SJCRH30 (cell line): ENCODE measurements around the gene EVI5. TPM values are rescaled to one million over a fixed set of nuclear protein-coding genes. Genes with fewer than 3 reads are reported as not detected.

Experiments
- DNase-seq, 2 experiments: peaks; one replicate each; pipeline ENCODE4 v3.0.0-alpha.2; 2015 to 2020
- H3K27ac ChIP-seq: fragments of 250-450 bp; sonication (Bioruptor Pico); 2 replicates; pipeline ENCODE4 v1.5.1; 2020; ENCODE audit warnings: mild to moderate bottlenecking, moderate library complexity
- H3K27me3 ChIP-seq: fragments of 250-450 bp; sonication (Bioruptor Pico); 2 replicates; pipeline ENCODE4 v1.5.1; 2020; ENCODE audit warnings: mild to moderate bottlenecking, moderate library complexity
- H3K36me3 ChIP-seq: fragments of 250-450 bp; sonication (Bioruptor Pico); 2 replicates; pipeline ENCODE4 v1.5.1; 2020; ENCODE audit warnings: mild to moderate bottlenecking, moderate library complexity
- H3K4me1 ChIP-seq: fragments of 250-450 bp; sonication (Bioruptor Pico); 2 replicates; pipeline ENCODE4 v1.5.1; 2020; ENCODE audit warnings: mild to moderate bottlenecking, moderate library complexity
- H3K4me3 ChIP-seq: fragments of 250-450 bp; sonication (Bioruptor Pico); 2 replicates; pipeline ENCODE4 v1.5.1; 2020; ENCODE audit warnings: mild to moderate bottlenecking, moderate library complexity
- H3K9me3 ChIP-seq: fragments of 250-450 bp; sonication (Bioruptor Pico); replicated peaks from 2 replicates; pipeline ENCODE4 v1.5.1; 2020; ENCODE audit warnings: mild to moderate bottlenecking, moderate library complexity
- total RNA-seq: library from RNA; depleted of rRNA; stranded (reverse); fragments of >200 nt; shearing (Covaris generic); gene quantifications from 2 replicates; pipeline ENCODE4 v1.2.3, GENCODE V29; 2014

EVI5 gene
- total RNA-seq, 1 experiment from 2014 or later = 31.6 TPM

DNA sequence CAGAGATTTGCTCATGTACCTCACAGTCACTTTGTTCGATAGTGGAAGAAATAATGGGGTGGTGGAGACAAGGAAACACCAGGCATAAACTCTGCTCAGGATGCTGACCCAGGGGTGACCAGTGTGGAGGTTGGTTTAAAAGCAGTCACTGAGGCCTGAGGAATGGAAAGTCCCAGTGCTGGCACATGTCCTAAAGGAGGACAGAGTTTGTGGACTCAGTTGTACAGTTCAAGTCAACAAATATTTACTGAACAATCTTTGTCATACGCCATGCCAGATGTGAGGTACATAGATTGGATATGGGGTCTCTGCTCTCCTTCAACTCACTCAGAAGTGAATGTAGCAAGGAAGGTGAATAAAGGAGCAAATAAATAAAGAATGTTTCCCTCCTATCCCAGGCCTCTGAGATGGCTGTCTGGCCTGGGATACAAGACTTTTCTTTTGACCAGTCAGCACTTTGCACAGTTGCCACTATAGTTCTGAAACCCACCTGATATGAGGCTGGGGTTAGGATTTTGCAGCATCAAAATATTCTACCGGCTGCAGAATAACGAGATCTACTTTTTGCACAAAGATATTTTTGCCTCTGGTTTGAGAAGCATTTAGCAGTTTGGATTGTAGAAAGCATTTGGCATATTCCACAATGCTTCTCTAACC is 290.3 kb downstream of the EVI5 start:
- DNase-seq = no peak
- no peak overlapping the region for H3K4me3 ChIP-seq
- H3K27me3 ChIP-seq = no peaks in the 10 kb centered on the region
- H3K27ac ChIP-seq = no peak overlapping the region
- H3K36me3 ChIP-seq = no peaks in the 10 kb centered on the region
- no peaks in the 10 kb centered on the region for H3K4me1 ChIP-seq
- no peaks in the 10 kb centered on the region for H3K9me3 ChIP-seq

GRCh38 chr1:92493139-92493538 is 291.8 kb downstream of the EVI5 start:
- no peaks in the 10 kb centered on the region for H3K4me1 ChIP-seq
- H3K27me3 ChIP-seq = no peaks in the 10 kb centered on the region
- H3K9me3 ChIP-seq = no peaks in the 10 kb centered on the region
- no peak for DNase-seq
- H3K4me3 ChIP-seq = no peak overlapping the region
- H3K27ac ChIP-seq = no peak overlapping the region
- H3K36me3 ChIP-seq = no peaks in the 10 kb centered on the region

DNA sequence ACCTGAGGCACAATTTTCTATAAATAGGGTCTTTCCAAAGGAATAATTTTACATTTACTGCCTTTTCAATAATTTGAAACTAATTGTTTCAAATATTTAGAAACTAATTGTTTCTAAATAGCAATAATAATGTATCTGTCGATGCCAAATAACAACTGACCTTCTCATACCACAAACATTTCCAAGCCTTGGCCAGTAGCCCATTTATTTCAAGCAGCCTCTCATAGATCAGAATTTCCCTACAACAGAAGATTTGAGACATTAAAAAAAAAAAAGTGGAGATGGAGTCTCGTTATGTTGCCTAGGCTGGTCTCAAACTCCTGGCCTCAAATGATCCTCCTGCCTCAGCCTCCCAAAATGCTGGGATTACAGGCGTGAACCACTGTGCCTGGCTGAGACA is 296.1 kb downstream of the EVI5 start:
- H3K36me3 ChIP-seq = no peaks in the 10 kb centered on the region
- H3K27ac ChIP-seq = no peak overlapping the region
- no peaks in the 10 kb centered on the region for H3K9me3 ChIP-seq
- no peak for DNase-seq
- H3K4me1 ChIP-seq = no peaks in the 10 kb centered on the region
- no peaks in the 10 kb centered on the region for H3K27me3 ChIP-seq
- H3K4me3 ChIP-seq = no peak overlapping the region

DNA sequence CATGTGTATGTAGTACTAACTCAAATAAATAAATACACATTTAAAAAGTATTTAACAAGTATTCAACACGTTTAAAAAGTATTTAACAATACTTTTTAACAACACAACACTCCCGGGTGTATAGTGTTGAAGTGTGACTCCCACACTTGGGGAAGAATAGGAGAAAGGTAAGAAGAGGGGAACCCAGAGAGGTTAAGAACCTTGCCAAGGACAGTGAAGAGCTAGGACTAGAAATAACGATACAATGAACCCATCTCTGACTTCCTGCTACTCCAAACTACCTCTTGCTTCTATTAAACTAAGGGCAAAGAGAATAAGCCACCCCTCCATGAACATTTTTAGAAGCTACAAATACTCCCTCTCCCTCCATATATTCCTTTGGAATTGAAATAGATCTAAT is 296.5 kb downstream of the EVI5 start:
- H3K36me3 ChIP-seq = no peaks in the 10 kb centered on the region
- DNase-seq = no peak
- H3K4me3 ChIP-seq = no peak overlapping the region
- H3K27me3 ChIP-seq = no peaks in the 10 kb centered on the region
- no peaks in the 10 kb centered on the region for H3K4me1 ChIP-seq
- no peak overlapping the region for H3K27ac ChIP-seq
- H3K9me3 ChIP-seq = no peaks in the 10 kb centered on the region

DNA sequence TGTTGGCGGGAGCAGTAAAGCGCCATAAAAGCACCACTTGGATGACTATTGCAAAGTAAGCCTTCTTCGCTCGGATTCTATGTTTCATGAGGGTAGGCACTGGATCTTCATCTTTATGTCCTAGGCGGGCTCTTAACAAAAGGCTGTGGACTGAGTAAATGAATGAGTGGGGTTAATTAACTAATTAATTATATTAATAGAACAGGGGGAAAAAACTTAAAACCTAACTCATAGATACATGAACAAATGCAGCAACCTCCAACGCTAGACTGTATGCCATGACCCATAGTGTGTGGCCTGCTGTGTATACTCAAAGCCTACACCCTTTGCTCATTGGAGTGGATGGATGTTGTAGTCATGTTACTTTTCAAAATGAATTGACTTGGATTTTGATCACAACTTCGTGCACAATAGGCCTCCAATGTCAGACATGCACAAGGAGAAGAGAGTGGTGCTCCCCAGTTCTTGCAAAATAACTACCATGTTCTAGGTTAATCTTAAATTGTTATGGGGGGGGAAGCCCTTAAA is 297.8 kb downstream of the EVI5 start:
- no peaks in the 10 kb centered on the region for H3K27me3 ChIP-seq
- H3K4me3 ChIP-seq = no peak overlapping the region
- no peaks in the 10 kb centered on the region for H3K36me3 ChIP-seq
- H3K9me3 ChIP-seq = no peaks in the 10 kb centered on the region
- no peaks in the 10 kb centered on the region for H3K4me1 ChIP-seq
- DNase-seq = no peak
- H3K27ac ChIP-seq = no peak overlapping the region

DNA sequence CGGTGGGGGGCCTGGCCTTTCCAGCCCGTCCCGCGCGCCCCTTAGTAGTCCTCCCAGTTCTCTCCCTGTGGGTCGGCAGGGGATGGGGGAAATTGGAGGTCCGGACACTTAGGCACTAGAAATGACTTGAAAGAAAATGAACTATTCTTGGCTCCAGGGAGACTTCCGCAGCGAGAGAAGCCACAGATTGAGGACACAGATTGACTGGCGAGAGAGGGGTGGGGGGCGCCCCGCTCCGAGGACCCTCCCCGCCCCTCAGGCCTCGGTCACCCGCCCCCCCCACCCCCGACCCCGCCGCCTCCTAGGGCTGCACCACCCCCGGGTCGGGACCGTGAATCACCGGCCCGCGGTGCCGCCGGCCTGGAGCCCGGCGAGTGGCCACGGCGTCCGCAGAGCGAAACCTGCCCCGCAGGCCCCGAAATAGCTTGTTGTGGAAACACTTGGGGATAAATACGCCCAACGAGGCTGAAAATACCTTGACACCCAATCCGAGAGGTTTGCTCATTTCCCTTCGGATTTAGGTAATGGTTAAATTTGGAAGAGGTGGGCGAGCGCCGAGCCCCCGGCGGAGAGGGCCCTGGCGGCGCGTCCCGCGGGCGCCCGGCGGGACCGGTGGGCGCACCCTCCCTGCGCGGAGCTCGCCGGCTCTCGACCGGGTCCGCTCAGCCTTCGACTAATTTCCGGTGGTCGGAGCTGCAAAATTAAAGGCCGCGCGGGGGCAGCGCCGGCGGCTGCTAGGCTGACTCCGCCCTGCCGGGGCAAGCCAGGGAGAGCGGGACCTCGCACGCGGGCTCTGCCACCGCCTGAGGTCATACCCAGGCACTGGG is 298.4 kb downstream of the EVI5 start, which contains the start of gene GFI1:
Gene GFI1 (minus strand): TSS at position 675 of the 827 bp plus-strand sequence. CDS start 3,438 bp downstream, outside the sequence.
- no peaks in the 10 kb centered on the region for H3K4me1 ChIP-seq
- DNase-seq = no peak
- H3K9me3 ChIP-seq = no peaks in the 10 kb centered on the region
- H3K4me3 ChIP-seq = peak within 1 kb of the TSS; percentile 73
- no peaks in the 10 kb centered on the region for H3K27me3 ChIP-seq
- H3K27ac ChIP-seq = peak within 1 kb of the TSS; percentile 34; the same call in 1 of the 2 replicates
- no peaks in the 10 kb centered on the region for H3K36me3 ChIP-seq

- Histone ChIP-seq H3K27ac (peak overlapping the region; percentile 34), H3K27me3 (no peaks in the 10 kb centered on the region), H3K4me3 (peak overlapping the region; percentile 73), H3K4me1 (no peaks in the 10 kb centered on the region), H3K9me3 (no peaks in the 10 kb centered on the region), H3K36me3 (no peaks in the 10 kb centered on the region)
- DNase-seq = peak; percentile 49 to 65
Measured at GRCh38 chr1:92485381-92486250, 299.3 kb downstream of the EVI5 start.

DNA sequence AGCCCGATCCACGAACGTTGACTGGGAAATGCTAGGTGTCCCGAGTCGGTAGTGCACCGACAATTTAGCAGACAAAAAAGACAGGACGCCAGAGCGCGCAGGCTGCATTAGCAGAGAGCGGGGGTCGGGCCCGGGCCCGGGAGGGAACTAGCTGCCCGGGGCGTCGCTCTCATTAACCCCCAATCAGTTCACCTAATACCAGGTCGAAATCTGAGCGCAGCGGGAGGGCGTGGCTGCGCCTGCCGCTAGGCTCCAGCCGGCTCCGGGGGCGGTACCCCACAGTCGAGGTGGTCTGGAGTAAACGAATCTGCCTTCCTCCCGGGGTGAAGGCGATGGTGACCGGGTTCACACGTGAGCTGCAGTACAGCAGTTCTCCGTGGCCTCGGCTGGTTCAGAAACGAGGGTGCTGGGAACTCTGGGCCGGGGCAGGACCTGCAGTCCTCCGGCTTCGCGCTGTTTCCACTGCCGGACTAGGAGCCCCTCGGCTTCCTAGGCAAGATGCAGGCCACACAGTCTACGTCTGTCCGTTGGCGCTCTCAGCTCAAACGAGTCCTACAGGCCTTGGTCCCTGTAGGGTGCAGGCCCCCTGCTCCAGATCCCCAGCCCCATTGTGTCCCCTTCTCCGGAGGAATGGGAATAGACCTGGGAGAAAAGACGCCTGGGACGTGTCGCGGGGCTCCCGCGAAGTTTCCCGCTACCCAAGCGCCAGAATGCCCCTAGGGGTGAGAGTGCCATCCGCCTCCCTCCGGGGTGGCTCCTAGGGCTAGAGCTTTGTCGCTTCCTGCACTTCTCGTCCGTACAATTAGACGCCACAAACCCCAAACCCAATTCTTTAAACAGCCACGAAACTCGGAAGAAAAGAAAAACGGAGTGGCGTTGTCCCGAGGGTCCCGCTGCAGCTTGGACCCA is 300.2 kb downstream of the EVI5 start:
- H3K4me3 ChIP-seq = peak overlapping the region; percentile 73
- H3K4me1 ChIP-seq = no peaks in the 10 kb centered on the region
- H3K9me3 ChIP-seq = no peaks in the 10 kb centered on the region
- H3K27ac ChIP-seq = peak overlapping the region; percentile 34
- peak; percentile 58 to 66 for DNase-seq
- H3K36me3 ChIP-seq = no peaks in the 10 kb centered on the region
- no peaks in the 10 kb centered on the region for H3K27me3 ChIP-seq

DNA sequence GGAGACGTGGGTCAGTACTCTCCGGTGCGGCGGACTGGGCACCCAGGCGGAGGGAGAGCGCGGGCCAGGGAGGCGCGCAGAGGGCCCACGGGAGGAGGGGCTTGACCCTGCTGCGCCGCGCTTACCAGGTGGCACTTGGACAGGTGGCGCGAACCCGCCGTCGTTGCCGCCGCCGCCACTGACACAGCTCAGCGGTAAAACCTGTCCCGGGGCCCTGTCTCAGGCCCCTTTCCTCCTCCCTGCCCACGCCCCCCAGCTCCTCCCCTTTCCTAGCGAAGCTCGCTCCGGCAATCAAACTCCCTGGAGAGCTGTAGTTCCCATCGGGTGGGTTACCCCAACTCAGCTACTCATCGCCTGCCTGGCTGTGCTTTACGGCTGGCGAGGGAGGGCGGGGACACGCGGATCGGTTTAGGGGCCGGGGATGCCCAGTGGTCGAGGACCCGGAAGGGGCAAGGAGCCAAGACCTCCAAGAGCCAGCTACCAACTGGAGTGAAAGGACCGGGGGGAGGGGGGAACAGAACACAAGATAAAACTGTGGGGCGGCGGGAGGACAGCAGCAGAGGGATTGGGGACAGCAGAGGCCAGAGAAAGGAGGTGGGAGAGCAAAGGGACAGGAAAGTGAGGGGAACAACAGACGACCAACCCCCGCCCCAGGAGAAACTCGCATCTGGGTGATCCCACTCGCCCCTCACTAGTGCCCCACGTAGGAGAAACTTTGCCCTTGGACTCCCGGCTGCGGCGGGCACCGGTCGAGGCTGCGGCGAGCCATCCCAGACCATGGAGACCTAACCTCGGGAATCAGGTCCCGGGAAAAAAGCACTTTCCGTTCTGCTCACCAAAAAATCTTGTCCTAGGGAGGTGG is 301.1 kb downstream of the EVI5 start:
- Histone ChIP-seq H3K27me3 (no peaks in the 10 kb centered on the region), H3K4me1 (no peaks in the 10 kb centered on the region), H3K36me3 (no peaks in the 10 kb centered on the region), H3K27ac (no peak overlapping the region; the same call in 1 of the 2 replicates), H3K9me3 (no peaks in the 10 kb centered on the region), H3K4me3 (peak overlapping the region; percentile 73)
- peak; percentile 71 to 73 for DNase-seq

DNA sequence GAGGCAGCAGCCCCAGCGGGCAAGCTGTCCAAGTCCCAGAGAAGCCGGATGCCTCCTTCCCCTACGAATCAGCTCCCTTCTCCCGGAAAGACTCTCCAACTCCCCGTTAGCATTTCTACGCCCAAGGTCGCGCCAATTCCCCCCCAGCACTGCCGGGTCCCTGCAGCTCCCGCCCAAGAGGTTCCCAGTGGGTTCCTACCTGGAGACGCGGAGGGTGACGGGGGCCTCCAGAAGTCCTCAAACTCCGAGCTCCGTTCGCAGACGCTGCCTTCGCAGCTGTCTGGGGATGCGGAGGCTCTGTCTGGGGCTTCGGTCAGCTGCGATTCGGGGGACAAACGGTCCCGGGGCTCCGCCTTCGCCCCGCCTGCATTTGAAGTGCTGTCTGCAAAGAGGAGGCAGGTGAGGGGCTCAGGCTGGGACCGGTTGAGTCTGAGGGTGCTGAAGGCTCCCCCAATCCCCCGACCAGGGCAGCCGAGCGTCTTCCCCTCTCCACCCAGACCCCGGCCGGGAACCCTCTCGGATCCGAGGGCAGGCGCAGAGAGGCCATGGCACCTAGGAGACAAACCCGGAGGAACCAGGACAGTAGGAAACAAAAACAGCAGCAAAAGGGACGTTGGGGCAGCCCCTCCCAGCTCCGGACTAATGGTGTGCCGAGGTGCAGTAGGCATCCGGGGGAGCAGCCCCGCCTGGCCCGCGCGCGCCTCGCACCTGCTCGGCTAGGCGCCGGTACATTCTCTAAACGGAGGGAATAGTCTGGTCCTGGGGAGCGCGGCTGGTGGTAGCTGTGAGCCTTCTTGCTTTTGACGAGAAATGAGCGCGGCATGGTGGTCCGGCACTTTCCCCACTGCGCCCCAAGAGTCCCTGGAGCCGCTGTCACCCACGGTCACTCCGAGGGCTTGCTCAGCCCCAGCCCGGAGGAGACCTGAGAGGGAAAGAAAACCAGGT is 302.0 kb downstream of the EVI5 start:
- no peak overlapping the region for H3K27ac ChIP-seq
- H3K4me3 ChIP-seq = peak overlapping the region; percentile 73
- no peaks in the 10 kb centered on the region for H3K4me1 ChIP-seq
- no peak for DNase-seq
- H3K9me3 ChIP-seq = no peaks in the 10 kb centered on the region
- no peaks in the 10 kb centered on the region for H3K36me3 ChIP-seq
- no peaks in the 10 kb centered on the region for H3K27me3 ChIP-seq

DNA sequence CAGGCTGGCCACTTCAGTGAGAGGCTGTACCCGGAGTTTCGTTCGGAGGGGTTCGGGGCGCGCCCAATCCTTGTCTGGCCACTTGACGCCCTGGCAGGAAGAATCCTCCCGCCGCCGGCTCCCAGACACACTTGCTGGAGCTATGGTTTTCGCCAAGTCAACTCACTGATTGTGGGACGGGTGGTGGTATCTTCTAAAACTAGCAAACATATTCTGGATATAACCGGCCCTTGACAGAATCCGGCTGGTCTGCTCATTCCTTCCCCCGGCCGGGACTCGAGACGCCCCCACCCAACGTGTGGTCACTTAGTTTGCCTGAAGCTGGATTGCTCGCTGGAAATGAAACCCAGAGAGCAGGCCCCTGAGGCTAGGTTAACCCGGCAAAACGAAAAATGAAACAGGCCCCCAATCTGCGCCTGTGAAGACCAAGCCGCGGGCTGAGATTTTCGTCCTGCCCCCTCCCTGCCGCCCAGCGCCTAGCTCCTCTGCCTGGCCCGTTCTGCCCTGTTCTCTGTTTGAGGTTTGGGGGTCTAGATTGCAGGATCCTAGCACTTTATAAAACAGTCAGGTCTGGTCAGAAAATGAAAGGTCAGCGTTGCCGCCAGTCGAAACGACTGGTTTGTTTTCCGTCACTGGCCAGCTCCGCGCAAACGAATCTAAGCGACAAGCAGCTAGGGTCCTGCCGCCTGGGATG is 302.8 kb downstream of the EVI5 start:
- Histone ChIP-seq H3K4me1 (no peaks in the 10 kb centered on the region), H3K36me3 (no peaks in the 10 kb centered on the region), H3K9me3 (no peaks in the 10 kb centered on the region), H3K27ac (no peak overlapping the region), H3K27me3 (no peaks in the 10 kb centered on the region), H3K4me3 (no peak overlapping the region)
- no peak for DNase-seq

- H3K27ac ChIP-seq = no peak overlapping the region
- H3K4me1 ChIP-seq = no peaks in the 10 kb centered on the region
- no peak for DNase-seq
- H3K27me3 ChIP-seq = no peaks in the 10 kb centered on the region
- no peaks in the 10 kb centered on the region for H3K9me3 ChIP-seq
- H3K4me3 ChIP-seq = no peak overlapping the region
- no peaks in the 10 kb centered on the region for H3K36me3 ChIP-seq
Measured at GRCh38 chr1:92481599-92481925, 303.3 kb downstream of the EVI5 start.
